Tibial artery (tissue), 4 donors: ENCODE measurements around the gene PARD3B.

Experiments used
- DNase-seq, 2 donors: peaks; one replicate each; pipeline ENCODE4 v3.0.0-alpha.2; 2019
- H3K27ac ChIP-seq, 2 donors: fragments of 200-600 bp; sonication (generic) in 1 of 2; 1 replicate in 1 of 2; 2 replicates in 1 of 2; pipeline ENCODE4 v1.5.1; 2018 to 2019; ENCODE audit warnings: mild to moderate bottlenecking in 1 of 2
- H3K27me3 ChIP-seq, 2 donors: fragments of 200-600 bp; sonication (generic) in 1 of 2; one replicate each; pipeline versions ENCODE4 v1.5.1 to v1.6.0; 2016 to 2019
- H3K36me3 ChIP-seq, 3 donors: fragments of 200-600 bp; sonication (generic) in 2 of 3; one replicate each; pipeline ENCODE4 v1.5.1; 2016 to 2019; ENCODE audit warnings: mild to moderate bottlenecking in 2 of 3
- H3K4me1 ChIP-seq, 4 donors: fragments of 200-600 bp; sonication (generic) in 2 of 4; 1 replicate in 3 of 4; 2 replicates in 1 of 4; pipeline ENCODE4 v1.5.1; 2016 to 2019
- H3K4me3 ChIP-seq, 2 donors: fragments of 200-600 bp; sonication (generic) in 1 of 2; 1 replicate in 1 of 2; 2 replicates in 1 of 2; pipeline ENCODE4 v1.5.1; 2018 to 2019; ENCODE audit warnings: mild to moderate bottlenecking in 2 of 2
- H3K9me3 ChIP-seq, 3 donors: fragments of 200-600 bp; sonication (generic) in 1 of 3; one replicate each; pipeline ENCODE4 v1.5.1; 2016 to 2019
- intact Hi-C: fragments of 100-400 bp; cut with DNase I; formaldehyde crosslinking; loops from one replicate; pipeline ENCODE4 v1.15.0; 2023; ENCODE audit warnings: low total_unique reads
- TF ChIP-seq, protein P1 (sequence below), 2 experiments: fragments of 200-600 bp in 1 of 2; fragments of 450-650 bp in 1 of 2; IDR thresholded peaks; one replicate each; pipeline ENCODE4 v1.5.1; 2017 to 2019; ENCODE audit warnings: antibody characterized with exemption in 2 of 2, mild to moderate bottlenecking in 1 of 2, moderate library complexity in 1 of 2

The PARD3B gene

DNA sequence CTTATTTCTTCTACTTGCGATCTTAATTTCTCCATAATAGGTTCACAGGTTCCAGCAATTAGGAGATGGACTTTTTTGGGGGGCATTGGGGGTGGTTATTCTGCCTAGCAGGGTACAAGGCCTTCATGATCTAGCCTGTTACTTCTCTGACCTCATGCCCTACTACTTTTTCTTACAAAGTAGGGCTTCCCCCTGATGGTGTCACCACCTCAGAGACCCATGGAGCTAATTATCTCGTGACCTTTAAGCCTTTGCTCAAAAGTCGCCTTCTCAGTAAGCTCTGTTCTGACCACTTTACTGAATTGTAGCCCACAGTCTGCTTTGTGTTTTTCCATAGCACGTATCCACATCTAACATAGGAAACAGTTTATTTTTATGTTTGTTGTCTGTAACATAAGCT lies 458.0 kb downstream of the PARD3B start:
- intact Hi-C loops, result no loop called here
- H3K9me3 ChIP-seq, result peaks cover 0 to 8% (median 0%) of the 10 kb centered on the region in 3 donors
- H3K27ac ChIP-seq, result no peak overlapping the region
- no peaks in the 10 kb centered on the region for H3K27me3 ChIP-seq
- no peaks in the 10 kb centered on the region for H3K36me3 ChIP-seq
- H3K4me1 ChIP-seq, result no peaks in the 10 kb centered on the region
- TF ChIP-seq, protein P1, sequence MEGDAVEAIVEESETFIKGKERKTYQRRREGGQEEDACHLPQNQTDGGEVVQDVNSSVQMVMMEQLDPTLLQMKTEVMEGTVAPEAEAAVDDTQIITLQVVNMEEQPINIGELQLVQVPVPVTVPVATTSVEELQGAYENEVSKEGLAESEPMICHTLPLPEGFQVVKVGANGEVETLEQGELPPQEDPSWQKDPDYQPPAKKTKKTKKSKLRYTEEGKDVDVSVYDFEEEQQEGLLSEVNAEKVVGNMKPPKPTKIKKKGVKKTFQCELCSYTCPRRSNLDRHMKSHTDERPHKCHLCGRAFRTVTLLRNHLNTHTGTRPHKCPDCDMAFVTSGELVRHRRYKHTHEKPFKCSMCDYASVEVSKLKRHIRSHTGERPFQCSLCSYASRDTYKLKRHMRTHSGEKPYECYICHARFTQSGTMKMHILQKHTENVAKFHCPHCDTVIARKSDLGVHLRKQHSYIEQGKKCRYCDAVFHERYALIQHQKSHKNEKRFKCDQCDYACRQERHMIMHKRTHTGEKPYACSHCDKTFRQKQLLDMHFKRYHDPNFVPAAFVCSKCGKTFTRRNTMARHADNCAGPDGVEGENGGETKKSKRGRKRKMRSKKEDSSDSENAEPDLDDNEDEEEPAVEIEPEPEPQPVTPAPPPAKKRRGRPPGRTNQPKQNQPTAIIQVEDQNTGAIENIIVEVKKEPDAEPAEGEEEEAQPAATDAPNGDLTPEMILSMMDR (IDR thresholded peaks at IDR 0.05), result no peak
- H3K4me3 ChIP-seq, result no peak overlapping the region
- DNase-seq, result no peak

DNA sequence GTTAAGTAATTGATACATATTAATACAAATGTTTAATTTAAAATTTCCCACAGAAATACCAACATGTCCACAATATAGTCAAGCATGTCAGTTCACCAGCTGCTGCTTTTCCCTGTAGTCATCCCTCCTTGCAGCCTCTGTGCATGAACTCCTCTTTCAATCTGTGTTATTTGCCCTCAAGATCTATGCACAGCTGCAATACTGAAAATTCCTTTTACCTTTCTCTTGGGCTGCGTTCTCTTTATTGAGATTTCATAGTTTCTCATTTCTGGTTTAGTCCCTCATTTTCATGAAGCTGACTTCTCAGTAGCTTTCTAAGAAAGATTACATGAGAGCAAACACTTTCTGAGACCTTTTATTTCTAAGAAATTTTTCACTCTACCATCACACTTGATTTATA lies 464.9 kb downstream of the PARD3B start:
- TF ChIP-seq, protein P1 (IDR thresholded peaks at IDR 0.05), result no peak

DNA sequence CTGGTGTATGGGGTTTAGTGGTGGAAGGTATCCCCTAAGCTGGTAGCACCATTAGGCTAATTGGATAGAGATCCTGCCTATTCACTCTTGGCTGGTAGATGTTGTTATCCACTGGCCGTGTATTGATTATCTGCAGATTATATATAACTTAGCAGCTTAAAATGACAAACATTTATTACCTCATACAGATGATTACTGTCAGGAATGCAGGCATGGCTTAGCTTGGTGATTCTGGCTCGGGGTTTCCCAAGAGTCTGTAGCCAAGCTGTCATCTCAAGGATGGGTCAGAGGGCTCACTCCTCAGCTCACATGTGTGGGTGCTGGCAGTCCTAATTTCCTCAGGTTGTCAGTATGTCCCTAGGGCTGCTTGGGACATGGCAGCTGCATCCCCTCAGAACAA lies 465.8 kb downstream of the PARD3B start:
- DNase-seq, result no peak
- intact Hi-C loops, result no loop called here
- TF ChIP-seq, protein P1 (IDR thresholded peaks at IDR 0.05), result no peak
- Histone ChIP-seq H3K27me3 (no peaks in the 10 kb centered on the region), H3K27ac (no peak overlapping the region), H3K36me3 (no peaks in the 10 kb centered on the region), H3K9me3 (peaks cover 0 to 8% (median 0%) of the 10 kb centered on the region in 3 donors), H3K4me1 (no peaks in the 10 kb centered on the region), H3K4me3 (no peak overlapping the region)

More for the DNA sequence above, 464.9 kb downstream of the PARD3B start:
- Histone ChIP-seq H3K4me1 (no peaks in the 10 kb centered on the region), H3K27ac (no peak overlapping the region), H3K27me3 (no peaks in the 10 kb centered on the region), H3K9me3 (peaks cover 0 to 8% (median 0%) of the 10 kb centered on the region in 3 donors), H3K4me3 (no peak overlapping the region), H3K36me3 (no peaks in the 10 kb centered on the region)
- intact Hi-C loops, result no loop called here
- no peak for DNase-seq

DNA sequence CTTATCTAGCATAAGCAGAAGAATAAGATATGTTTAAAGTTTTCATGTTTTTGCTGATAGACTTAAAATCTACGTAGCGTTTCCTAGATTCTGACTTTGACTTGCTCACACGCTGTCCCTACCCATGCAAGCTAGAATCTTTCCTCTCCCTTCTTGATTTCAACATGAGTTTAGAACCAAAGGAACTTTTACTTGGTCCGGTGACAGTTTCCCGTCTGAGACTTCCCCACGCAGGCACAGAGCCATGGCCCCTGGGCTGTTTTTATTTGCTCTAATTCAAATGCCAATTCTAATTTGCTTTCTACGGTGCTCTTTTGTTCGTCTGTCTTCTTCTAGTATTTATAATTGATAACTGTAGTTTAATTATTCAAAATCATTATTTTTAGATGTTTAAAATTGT lies 467.7 kb downstream of the PARD3B start:
- intact Hi-C loops, result no loop called here
- TF ChIP-seq, protein P1 (IDR thresholded peaks at IDR 0.05), result no peak
- Histone ChIP-seq H3K36me3 (no peaks in the 10 kb centered on the region), H3K4me1 (no peaks in the 10 kb centered on the region), H3K9me3 (no peaks in the 10 kb centered on the region), H3K27ac (no peak overlapping the region), H3K27me3 (no peaks in the 10 kb centered on the region), H3K4me3 (no peak overlapping the region)
- no peak for DNase-seq

DNA sequence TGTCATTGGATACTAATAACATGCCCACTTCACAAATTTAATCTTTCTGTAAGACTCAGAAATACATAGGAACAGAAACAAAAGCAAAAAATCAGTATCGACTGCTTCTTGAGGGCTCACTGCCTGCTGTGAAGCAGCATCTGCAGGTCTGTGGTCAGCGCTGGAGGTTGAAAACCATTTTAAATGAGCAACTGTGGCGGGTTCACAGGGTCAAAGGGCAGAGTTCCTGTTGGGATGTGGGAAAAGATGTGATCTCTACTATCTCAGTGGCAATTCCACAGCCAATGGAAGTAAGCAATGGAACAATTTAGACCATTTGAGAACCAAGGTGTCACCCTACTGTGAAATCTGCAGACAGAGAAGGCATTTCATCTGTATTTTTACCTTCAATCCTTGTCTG lies 468.3 kb downstream of the PARD3B start:
- H3K4me1 ChIP-seq, result no peaks in the 10 kb centered on the region
- no peak overlapping the region for H3K4me3 ChIP-seq
- no peaks in the 10 kb centered on the region for H3K36me3 ChIP-seq
- TF ChIP-seq, protein P1 (IDR thresholded peaks at IDR 0.05), result no peak
- H3K27me3 ChIP-seq, result no peaks in the 10 kb centered on the region
- no peak overlapping the region for H3K27ac ChIP-seq
- H3K9me3 ChIP-seq, result no peaks in the 10 kb centered on the region
- no peak for DNase-seq
- intact Hi-C loops, result no loop called here

DNA sequence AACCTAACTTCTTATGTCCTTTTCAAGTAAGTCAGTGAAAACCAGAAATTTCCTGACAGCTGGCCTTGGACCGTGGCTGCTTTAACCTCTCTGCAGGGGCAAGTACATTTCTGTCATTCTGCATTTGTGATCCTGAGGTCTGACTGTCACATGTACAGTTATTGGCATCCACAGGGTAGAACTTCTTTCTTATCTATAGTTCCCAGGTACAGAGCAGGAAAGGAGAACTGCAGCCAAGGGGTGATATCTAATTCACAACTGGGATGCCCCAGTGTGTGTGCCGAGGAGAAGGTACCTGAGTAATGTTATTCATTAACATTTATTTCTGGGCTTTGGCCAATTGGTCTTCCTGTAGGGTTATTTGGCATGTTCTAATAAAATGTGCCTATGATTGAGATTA lies 468.9 kb downstream of the PARD3B start:
- Histone ChIP-seq H3K27ac (no peak overlapping the region), H3K36me3 (no peaks in the 10 kb centered on the region), H3K4me3 (no peak overlapping the region), H3K9me3 (no peaks in the 10 kb centered on the region), H3K4me1 (no peaks in the 10 kb centered on the region), H3K27me3 (no peaks in the 10 kb centered on the region)
- intact Hi-C loops, result no loop called here
- TF ChIP-seq, protein P1 (IDR thresholded peaks at IDR 0.05), result no peak
- DNase-seq, result no peak
